Chondrocyte (in vitro differentiated cells): ENCODE results near the gene U2AF2. TPM values are rescaled to one million over a fixed set of nuclear protein-coding genes. Genes with fewer than 3 reads are reported as not detected.
A peak's percentile ranks its signal among the peaks of the same experiment; 100 is the strongest.

Experiments used
- DNase-seq: peaks from one replicate; pipeline ENCODE4 v3.0.0; 2021; ENCODE audit warnings: mixed read lengths, low spot score
- H3K27ac Mint-ChIP-seq: one replicate; pipeline ENCODE4 v1.8.0; 2021; ENCODE audit warnings: mild to moderate bottlenecking, moderate library complexity, mixed read lengths; ENCODE audit not compliant: unreplicated experiment
- H3K27me3 Mint-ChIP-seq: 2 replicates; pipeline ENCODE4 v1.8.0; 2021; ENCODE audit warnings: low read depth, mixed read lengths
- H3K36me3 Mint-ChIP-seq: 2 replicates; pipeline ENCODE4 v1.8.0; 2021; ENCODE audit warnings: low read depth, mixed read lengths
- H3K4me1 Mint-ChIP-seq: 2 replicates; pipeline ENCODE4 v1.8.0; 2021; ENCODE audit warnings: low read depth, mild to moderate bottlenecking, mixed read lengths
- H3K4me3 Mint-ChIP-seq: one replicate; pipeline ENCODE4 v1.8.0; 2021; ENCODE audit warnings: mild to moderate bottlenecking, moderate library complexity, mixed read lengths; ENCODE audit not compliant: unreplicated experiment
- H3K9me3 Mint-ChIP-seq: 2 replicates; pipeline ENCODE4 v1.8.0; 2021; ENCODE audit warnings: low read depth, mixed read lengths
- total RNA-seq: library from RNA; stranded (reverse); gene quantifications from 3 replicates; pipeline ENCODE4 v1.2.1, GENCODE V29; 2021
- TF ChIP-seq, protein P1 (sequence below): fragments of 200-600 bp; sonication (generic); IDR thresholded peaks from 2 replicates; pipeline ENCODE4 v1.5.0; 2021; ENCODE audit warnings: antibody characterized with exemption, mild to moderate bottlenecking, moderate library complexity

Gene U2AF2
- total RNA-seq, 1 donor from 2014 or later: 129 TPM

DNA sequence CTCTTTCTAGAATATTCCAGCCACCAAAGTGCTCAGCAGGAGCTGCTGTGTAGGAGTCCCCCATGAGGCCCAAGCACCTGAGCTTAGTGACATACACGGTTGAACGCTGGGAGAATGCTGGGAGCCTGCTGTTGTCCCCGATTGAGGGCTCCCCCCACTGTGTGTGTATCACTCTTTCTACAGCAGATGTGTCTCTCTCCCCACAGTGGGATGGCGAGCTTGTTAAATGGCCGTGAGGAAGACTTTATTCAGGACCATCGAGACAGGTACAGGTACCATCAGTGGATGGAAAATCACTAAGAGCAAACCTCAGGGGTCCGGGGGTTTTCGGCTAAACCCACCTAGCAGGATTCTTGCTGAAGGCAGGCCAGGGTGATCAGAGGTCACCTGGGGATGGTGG lies 42.9 kb downstream of the U2AF2 start:
- no peak overlapping the region for H3K27ac Mint-ChIP-seq
- TF ChIP-seq, protein P1, sequence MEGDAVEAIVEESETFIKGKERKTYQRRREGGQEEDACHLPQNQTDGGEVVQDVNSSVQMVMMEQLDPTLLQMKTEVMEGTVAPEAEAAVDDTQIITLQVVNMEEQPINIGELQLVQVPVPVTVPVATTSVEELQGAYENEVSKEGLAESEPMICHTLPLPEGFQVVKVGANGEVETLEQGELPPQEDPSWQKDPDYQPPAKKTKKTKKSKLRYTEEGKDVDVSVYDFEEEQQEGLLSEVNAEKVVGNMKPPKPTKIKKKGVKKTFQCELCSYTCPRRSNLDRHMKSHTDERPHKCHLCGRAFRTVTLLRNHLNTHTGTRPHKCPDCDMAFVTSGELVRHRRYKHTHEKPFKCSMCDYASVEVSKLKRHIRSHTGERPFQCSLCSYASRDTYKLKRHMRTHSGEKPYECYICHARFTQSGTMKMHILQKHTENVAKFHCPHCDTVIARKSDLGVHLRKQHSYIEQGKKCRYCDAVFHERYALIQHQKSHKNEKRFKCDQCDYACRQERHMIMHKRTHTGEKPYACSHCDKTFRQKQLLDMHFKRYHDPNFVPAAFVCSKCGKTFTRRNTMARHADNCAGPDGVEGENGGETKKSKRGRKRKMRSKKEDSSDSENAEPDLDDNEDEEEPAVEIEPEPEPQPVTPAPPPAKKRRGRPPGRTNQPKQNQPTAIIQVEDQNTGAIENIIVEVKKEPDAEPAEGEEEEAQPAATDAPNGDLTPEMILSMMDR: no peak
- peaks cover 27% of the 10 kb centered on the region for H3K36me3 Mint-ChIP-seq
- H3K9me3 Mint-ChIP-seq: no peaks in the 10 kb centered on the region
- H3K4me3 Mint-ChIP-seq: no peak overlapping the region
- H3K4me1 Mint-ChIP-seq: no peaks in the 10 kb centered on the region
- no peaks in the 10 kb centered on the region for H3K27me3 Mint-ChIP-seq
- DNase-seq: peak; percentile 33

DNA sequence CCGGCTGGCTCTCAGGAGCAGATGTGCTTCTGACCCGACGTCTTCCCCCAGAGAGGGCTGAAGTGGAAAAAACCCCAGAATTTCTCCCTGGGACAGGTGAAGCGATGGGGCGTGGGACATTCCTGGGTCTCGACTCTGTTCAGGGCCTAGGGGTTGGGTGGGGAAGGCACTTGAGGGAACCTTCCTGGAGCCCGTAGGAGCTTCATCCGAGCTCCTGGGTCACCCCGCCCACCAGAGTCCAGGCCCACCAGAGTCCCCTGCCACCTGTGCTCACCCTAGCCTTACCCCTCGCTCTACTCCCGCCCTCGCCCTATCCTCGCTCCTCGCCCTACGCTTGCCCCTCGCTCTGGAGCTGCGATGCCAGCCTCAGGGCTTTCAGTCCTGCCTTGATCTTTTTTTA lies 43.4 kb downstream of the U2AF2 start:
- H3K4me1 Mint-ChIP-seq: no peaks in the 10 kb centered on the region
- H3K9me3 Mint-ChIP-seq: no peaks in the 10 kb centered on the region
- DNase-seq: peak; percentile 76
- no peaks in the 10 kb centered on the region for H3K27me3 Mint-ChIP-seq
- H3K36me3 Mint-ChIP-seq: peaks cover 28% of the 10 kb centered on the region
- no peak overlapping the region for H3K4me3 Mint-ChIP-seq
- TF ChIP-seq, protein P1: no peak
- H3K27ac Mint-ChIP-seq: no peak overlapping the region

DNA sequence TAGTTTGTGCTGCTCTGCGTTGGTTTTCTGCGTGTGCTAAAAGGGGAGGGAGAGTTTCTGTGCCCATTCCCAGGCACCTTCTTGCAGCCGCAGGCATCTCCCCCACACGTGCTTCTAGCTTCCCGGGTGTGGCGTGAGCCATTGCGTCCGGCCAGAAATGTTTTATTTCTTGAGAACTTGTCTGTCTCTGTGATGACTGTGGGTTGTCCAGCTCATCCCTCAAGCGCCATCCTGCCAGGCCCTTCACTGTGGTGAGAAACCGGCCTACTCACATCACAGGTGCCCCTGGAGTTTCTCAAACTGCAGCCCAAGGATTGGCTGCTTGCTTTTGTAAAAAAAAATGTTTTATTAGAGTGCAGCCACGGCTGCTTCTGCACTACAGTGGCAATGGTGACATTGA lies 44.4 kb downstream of the U2AF2 start:
- no peak overlapping the region for H3K27ac Mint-ChIP-seq
- DNase-seq: peak; percentile 60
- H3K27me3 Mint-ChIP-seq: no peaks in the 10 kb centered on the region
- no peaks in the 10 kb centered on the region for H3K9me3 Mint-ChIP-seq
- no peaks in the 10 kb centered on the region for H3K4me1 Mint-ChIP-seq
- no peak overlapping the region for H3K4me3 Mint-ChIP-seq
- peaks cover 29% of the 10 kb centered on the region for H3K36me3 Mint-ChIP-seq
- TF ChIP-seq, protein P1: no peak

DNA sequence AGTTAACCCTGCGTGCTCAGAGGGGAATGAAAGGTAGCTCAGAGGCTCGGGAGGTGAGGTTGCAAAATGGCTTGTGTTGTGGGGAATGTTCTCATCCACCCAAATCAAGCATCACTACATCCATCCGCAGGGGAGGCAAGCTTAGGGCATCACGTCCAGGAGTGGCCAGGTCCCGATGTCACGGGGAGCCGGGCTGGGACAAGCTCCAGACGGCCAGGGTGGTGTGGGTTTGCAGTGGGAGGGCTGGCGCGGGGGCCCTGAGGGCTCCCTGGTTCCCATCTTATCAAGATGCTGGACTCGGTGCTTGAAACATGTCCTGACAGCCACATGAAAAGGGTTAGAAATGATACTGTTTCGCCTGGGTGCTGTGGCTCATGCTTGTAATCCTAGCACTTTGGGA lies 46.0 kb downstream of the U2AF2 start:
- Mint-ChIP-seq H3K27me3 (no peaks in the 10 kb centered on the region), H3K36me3 (peaks cover 29% of the 10 kb centered on the region), H3K4me3 (no peak overlapping the region), H3K9me3 (no peaks in the 10 kb centered on the region), H3K27ac (no peak overlapping the region), H3K4me1 (no peaks in the 10 kb centered on the region)
- peak; percentile 59 for DNase-seq
- TF ChIP-seq, protein P1: no peak

DNA sequence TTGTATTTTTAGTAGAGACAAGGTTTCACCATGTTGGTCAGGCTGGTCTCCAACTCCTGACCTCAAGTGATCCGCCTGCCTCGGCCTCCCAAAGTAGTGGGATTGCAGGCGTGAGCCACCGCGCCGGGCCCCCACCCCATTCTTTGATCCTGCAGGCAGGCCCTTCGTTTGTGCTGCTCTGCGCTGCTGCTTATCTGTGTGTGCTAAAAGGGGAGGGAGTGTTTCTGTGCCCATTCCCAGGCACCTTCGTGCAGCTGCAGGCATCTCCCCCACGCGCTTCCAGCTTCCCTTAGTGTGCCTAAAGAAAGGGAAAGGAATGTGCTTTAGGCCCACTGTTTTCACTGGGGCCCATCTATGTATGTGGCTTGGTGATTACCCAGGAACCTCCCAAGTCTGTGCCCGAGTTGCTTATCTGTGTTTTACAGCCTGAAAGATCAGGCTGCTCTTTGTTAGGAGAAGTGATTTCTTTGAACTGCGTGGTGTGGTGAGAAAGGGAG lies 47.3 kb downstream of the U2AF2 start:
- H3K36me3 Mint-ChIP-seq: peaks cover 25% of the 10 kb centered on the region
- H3K27me3 Mint-ChIP-seq: no peaks in the 10 kb centered on the region
- DNase-seq: peak; percentile 43

More for the DNA sequence above, 47.3 kb downstream of the U2AF2 start:
- H3K4me3 Mint-ChIP-seq: no peak overlapping the region
- no peak overlapping the region for H3K27ac Mint-ChIP-seq
- H3K9me3 Mint-ChIP-seq: no peaks in the 10 kb centered on the region
- TF ChIP-seq, protein P1: no peak
- H3K4me1 Mint-ChIP-seq: no peaks in the 10 kb centered on the region
